ENCODE results near the gene IL3RA. TPM values are rescaled to one million over a fixed set of nuclear protein-coding genes. Genes with fewer than 3 reads are reported as not detected.
"Not testable (repeated sequence)": the region's sequence is repeated elsewhere in the genome, so short reads cannot be mapped to it uniquely, and the experiment has no call there.

The IL3RA gene
- total RNA-seq, 1 donor from 2014 or later: 3.1 TPM

DNA sequence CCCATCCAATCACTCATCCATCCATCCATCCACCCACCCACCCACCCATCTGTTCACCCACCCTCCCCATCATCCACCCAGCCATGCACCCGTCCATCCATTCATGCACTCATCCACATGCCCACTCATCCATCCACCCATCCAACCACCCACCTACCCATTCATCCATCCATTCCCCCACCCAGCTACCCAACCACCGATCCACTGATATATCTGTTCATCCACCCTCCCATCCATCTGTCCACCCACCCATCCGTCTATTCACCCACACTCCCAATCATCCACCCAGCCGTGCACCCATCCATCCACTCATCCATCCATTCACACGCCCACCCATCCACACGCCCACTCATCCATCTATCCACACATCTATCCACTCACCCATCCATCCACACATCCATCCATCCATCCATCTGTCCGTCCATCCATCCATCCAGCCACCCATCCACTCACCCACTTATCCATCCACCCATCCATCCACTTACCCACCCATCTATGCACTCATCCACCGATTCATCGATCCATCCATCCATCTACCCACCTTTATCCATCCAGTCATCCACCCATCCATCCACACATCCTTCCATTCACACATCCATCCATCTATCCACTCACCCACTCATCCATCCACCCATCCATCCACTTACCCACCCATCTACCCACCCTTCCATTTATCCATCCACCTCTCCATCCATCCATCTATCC lies 87.7 kb downstream of the IL3RA start:
- H3K4me1 Mint-ChIP-seq: no peaks in the 10 kb centered on the region
- H3K36me3 Mint-ChIP-seq (ENCODE audit: low read depth): peaks cover 79% of the 10 kb centered on the region
- no peak overlapping the region for H3K4me3 Mint-ChIP-seq
- peaks cover 25% of the 10 kb centered on the region for H3K9me3 Mint-ChIP-seq
- intact Hi-C loops (cut with micrococcal nuclease): no loop called here
- H3K27me3 Mint-ChIP-seq: no peaks in the 10 kb centered on the region
- no peak overlapping the region for H3K27ac Mint-ChIP-seq
- no peak for DNase-seq

DNA sequence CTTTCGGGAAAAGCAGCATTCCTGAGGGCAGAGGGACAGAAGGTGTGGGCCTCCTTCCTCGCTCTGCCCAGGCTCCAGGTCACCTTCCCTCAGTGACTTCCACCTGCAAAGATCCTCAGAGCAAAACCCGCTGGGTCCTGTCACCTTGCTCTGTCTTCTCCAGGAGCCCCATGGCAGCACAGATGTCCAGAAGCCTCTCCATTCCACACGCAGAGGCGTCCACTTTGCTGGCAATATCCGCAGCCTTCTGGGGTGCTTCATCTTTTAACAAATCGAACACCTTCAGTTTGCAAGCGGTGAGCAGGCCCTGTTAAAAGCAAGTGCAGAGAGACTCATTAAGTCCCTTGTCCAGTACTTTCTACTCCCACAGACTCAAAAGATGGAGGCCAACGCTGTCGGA lies 88.8 kb downstream of the IL3RA start:
- Mint-ChIP-seq H3K4me3 (no peak overlapping the region), H3K4me1 (no peaks in the 10 kb centered on the region), H3K36me3 (ENCODE audit: low read depth) (peaks cover 74% of the 10 kb centered on the region), H3K27ac (no peak overlapping the region), H3K9me3 (peaks cover 25% of the 10 kb centered on the region), H3K27me3 (no peaks in the 10 kb centered on the region)
- no peak for DNase-seq
- intact Hi-C loops (cut with micrococcal nuclease): no loop called here

- H3K27ac Mint-ChIP-seq; DNase-seq; H3K27me3 Mint-ChIP-seq; H3K4me3 Mint-ChIP-seq; H3K4me1 Mint-ChIP-seq; intact Hi-C loops (cut with micrococcal nuclease): not testable (repeated sequence)
- H3K9me3 Mint-ChIP-seq: peaks cover 25% of the 10 kb centered on the region
- peaks cover 67% of the 10 kb centered on the region for H3K36me3 Mint-ChIP-seq (ENCODE audit: low read depth)
Observed at GRCh38 chrX:1426321-1426720, 89.7 kb downstream of the IL3RA start.

- no peak overlapping the region for H3K4me3 Mint-ChIP-seq
- peaks cover 56% of the 10 kb centered on the region for H3K36me3 Mint-ChIP-seq (ENCODE audit: low read depth)
- no peak overlapping the region for H3K27ac Mint-ChIP-seq
- peaks cover 21% of the 10 kb centered on the region for H3K9me3 Mint-ChIP-seq
- intact Hi-C loops (cut with micrococcal nuclease): no loop called here
- no peaks in the 10 kb centered on the region for H3K27me3 Mint-ChIP-seq
- no peaks in the 10 kb centered on the region for H3K4me1 Mint-ChIP-seq
- no peak for DNase-seq
Observed at GRCh38 chrX:1427756-1428155, 91.2 kb downstream of the IL3RA start.

- Mint-ChIP-seq H3K27me3 (no peaks in the 10 kb centered on the region), H3K4me1 (no peaks in the 10 kb centered on the region), H3K27ac (no peak overlapping the region), H3K4me3 (no peak overlapping the region), H3K9me3 (no peaks in the 10 kb centered on the region), H3K36me3 (ENCODE audit: low read depth) (peaks cover 38% of the 10 kb centered on the region)
- no peak for DNase-seq
- intact Hi-C loops (cut with micrococcal nuclease): no loop called here
Observed at GRCh38 chrX:1430451-1430850, 93.9 kb downstream of the IL3RA start.

Other genes with a start within 250 kb of the IL3RA start
- gene CRLF2, start 124.1 kb upstream of the IL3RA start, total RNA-seq: 0.95 and 1.5 TPM in 2 replicates
- 0.28 and 0.30 TPM in 2 replicates for gene CSF2RA, start 68.0 kb upstream of the IL3RA start, total RNA-seq
- 302 and 306 TPM in 2 replicates for gene SLC25A6, start 55.3 kb downstream of the IL3RA start, total RNA-seq
- 44.5 and 46.6 TPM in 2 replicates for gene ASMTL, start 116.1 kb downstream of the IL3RA start, total RNA-seq
- 19.1 and 19.5 TPM in 2 replicates for gene P2RY8, start 200.4 kb downstream of the IL3RA start, total RNA-seq

All from activated CD4-positive, alpha-beta T cell treated with anti-CD3 and anti-CD28 coated beads, Interleukin-2, amount 10 ng/mL, durations not matched to agents 24 days and 14 days (primary cell).